GM19372 (cell line): ENCODE data around the gene MYO16.

Experiments used
- ATAC-seq: cut with Tn5 transposase; IDR thresholded peaks from one replicate; pipeline ENCODE4 v1.9.1; 2021; ENCODE audit warnings: mild to moderate bottlenecking, low read depth, moderate library complexity; ENCODE audit not compliant: unreplicated experiment

The MYO16 gene

DNA sequence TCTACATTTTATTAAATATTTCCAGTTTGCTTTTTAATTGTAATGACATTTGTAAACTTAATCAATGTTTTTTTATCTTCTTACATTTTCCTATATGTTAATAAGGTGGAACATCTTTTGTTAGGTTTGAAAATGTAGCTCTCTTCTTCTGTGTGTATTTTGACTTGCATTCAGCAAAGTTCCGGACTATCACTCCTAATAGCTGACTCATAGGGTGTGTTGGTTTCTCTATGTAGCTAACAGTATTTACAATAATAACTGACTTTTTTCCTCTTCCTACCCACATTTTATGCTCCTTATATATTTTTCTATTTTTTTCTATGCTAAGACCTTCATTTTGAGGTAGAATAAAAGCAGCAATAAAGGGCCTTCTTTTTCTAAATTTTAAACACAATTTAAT lies 28.1 kb downstream of the MYO16 start:
- no peak for ATAC-seq

DNA sequence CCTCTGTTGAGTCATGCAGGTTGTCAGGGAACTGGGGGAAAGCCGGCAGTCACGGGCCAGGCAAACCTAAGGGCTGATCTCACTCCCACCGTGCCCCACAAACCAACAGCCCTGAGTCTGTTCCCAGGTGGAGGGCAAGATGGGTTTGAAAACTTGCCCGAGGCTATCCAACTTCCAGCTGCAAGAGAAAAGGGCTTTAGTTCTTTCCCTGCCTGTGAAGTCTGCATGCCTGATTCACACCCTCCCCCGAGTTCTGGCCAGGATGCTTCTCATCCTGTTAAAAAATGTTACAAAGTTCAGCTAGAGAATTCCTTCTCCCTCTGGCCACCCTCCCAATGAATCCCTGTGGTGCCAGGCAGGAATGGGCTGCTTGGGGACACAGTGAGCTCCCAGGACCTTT lies 33.1 kb downstream of the MYO16 start:
- no peak for ATAC-seq

DNA sequence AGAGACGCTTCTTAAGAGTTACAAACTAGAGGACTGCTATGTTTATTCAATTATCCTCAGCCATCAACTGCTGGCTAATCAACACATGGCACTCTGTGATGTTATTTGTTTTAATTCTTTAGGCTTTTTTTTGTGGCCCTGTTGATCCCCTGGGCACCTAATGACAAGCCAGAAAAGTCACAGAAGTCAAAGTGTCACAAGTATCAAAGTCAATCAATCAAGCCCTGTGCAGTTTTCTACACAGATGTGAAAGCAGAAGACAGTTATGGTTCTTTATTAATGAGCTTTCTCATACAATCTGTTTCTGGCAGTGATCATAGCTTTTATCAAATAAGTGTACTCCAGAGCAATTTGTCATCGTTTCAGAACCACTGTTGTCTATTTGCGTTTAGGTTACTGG lies 34.3 kb downstream of the MYO16 start:
- no peak for ATAC-seq

DNA sequence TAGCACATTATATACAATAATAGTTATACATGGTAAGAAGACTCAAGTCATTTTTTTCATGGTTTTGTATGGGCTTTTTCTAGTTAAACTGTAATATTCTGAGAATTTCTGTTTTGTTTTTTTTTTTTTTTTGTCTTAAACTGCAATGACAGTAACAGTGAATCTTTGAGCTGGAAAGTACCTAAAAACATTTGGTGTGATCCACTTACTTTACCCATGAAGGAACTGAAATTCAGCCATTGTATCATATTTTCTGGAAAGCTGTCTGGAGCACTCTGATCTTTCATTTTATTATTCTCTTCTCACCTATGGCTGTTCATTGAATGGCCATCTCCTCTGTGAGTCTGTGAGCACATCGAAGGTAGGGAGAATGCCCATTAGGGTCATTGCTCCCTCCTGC lies 37.8 kb downstream of the MYO16 start:
- ATAC-seq = no peak

DNA sequence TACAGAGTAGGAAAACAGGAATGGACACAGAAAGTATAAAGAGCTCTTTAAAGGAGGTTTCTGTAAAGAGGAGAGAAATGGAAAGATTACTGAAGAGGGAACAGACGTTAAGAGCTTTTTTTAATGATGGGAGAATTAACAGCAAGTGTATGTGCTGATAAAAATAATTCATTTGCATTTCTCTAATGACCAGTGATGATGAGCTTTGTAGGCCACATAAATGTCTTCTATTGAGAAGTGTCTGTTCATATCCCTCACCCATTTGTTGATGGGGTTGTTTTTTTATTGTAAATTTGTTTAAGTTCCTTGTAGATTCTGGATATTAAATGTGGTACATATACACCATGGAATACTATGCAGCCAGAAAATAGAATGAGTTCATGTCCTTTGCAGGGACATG lies 40.0 kb downstream of the MYO16 start:
- no peak for ATAC-seq

DNA sequence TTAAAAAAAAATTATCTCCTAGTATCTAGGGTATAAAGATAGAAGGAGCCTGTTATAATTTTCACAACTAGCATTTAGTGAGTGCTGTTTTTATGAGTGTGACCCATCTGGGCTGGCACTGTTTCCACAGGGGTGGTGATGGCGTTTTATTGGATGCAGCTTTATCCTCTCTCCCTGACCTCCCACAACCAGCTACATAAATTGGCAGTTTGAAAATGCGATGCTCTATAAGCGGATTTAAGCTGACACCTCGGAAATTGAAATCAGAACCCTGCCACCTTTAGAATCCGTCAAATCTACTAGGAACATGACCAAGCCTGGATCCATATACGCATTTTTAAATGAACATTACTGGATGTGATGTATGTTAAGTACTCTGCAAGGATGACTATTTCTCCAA lies 44.9 kb downstream of the MYO16 start:
- no peak for ATAC-seq

DNA sequence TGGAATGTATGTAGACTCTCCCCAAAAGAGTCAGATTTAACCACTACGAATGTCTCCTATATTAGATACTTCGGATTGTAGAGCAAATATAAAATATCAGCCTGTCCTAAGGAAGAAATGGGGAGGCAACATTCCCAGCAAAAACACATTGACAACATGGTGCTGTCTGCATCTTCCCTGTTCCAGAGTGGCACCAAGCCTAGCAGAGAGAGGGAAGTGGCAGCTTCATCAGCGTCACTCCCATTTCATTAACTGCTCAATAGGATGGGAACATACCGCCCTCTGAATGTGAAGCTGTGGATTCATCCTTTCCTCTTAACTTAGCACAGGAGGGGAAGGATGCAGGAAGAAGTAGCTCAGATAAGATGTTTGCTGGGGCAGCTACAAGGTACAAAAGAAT lies 45.4 kb downstream of the MYO16 start:
- ATAC-seq = no peak

DNA sequence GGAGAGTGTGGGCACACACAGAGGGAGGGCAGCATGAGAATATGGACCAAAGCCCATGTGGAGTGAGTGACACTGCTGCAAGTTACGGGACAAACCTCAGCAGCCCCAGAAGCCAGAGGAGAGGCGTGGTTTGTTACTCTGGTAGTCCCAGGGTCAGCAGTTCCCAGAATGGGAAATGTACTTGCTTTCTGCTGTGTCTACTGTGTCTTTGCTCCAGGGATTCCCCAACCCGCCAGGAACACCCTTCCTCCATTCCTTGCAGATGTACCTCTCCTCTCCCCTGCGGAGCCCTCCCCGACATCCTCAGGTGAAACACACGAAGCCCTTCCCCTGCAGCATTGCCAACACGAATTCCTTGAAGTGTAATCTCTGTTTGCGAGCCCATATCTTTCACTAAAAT lies 47.2 kb downstream of the MYO16 start:
- ATAC-seq = no peak

DNA sequence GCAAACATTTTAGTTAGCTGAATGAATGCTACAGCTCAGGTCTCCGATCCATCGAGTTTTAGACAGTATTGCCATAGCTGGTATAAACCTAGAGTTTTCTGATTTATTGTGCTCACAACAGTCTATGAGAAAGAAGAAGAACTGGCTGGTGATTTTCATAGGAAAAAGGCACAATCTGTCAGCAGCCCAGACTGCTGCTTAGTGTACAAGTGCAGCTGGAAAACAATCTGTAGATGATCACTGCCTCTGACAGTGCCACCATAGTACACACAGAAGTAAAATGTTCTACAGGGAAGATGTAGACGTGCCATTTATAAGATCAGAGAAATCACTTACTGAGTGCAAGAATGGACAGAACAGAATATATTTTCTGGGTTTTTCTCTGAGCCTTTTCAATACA lies 48.4 kb downstream of the MYO16 start:
- ATAC-seq = no peak

DNA sequence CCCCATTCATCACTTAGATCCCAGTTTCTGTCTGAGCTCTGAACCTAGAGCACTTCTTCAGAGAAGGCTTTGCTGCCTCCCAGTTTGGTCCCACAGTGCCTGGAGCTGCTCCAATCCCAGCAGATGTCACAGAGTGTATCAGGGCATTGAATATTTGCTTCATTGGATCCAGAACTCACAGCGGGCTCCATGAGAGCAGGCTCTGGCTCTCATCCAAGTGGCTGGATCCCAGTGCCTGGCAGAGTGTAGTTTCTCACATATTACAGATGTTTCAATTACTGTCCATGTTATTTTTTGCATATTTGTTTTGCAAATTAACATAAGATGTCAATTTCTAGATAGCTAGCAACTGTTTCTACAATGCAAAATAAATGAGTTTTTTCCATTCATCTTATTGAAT lies 50.6 kb downstream of the MYO16 start:
- no peak for ATAC-seq

DNA sequence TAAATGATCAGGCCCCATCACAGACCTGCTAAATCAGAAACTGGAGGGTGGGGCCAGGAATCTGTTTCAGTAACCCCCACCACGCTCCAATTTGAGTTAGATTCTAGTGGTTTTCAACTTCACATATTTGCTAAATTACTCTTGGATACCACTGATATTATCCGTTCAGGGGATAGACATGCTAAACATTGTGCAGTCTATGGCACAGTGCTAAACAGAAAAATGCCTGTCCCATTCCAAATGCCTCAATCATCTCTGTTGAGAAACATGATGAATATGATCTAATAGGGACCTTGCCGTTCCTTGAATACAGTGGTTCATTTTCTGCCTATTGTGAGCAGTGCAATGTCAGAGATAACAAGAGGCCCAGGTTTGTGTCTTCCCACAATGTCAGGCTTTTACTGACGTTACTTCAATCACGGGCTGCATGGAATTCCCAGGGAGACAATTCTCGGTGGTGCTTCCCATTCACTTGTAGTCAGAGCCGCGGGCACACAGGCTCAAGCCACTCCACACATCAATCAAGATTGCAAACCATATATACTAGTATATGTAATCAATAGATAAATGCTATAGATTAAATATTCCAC lies 52.7 kb downstream of the MYO16 start:
- no peak for ATAC-seq

DNA sequence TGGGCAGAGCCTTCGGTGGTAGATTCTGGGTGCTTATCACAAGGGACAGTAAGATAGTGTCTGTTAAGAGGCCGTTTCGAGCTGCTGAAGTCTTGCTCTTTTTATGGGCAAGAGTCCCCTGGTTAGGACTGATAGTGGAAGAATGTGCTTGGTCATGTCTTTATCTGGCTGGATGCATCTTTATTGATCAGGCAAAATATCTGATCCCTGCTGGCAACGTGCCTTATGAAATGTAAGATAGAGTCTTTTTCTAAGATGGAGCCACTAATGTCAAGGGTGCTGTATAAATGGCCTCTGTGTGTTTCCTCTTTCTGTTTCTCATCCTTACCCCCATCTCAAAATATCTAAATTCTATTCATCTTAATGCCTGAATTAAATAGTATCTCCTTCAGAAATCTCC lies 53.3 kb downstream of the MYO16 start:
- ATAC-seq = no peak

DNA sequence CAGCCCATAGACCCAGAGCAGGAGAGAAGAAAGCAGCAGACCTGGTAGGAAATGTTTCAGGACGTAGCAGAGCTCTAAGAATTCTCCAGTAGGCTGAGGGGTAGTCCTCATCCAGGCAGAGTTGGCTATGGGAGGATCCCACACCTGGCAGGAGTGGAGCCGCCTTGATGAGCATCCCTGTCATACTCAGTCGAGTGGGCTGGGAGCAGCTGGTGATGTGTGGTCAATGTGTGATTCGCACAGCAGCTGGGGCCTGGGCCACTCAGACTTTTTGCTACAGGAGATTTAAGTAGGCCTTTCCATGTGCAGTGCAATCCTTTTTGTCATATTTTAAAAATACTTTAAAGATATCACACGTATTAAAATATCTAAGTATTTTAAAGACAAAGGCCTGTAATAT lies 56.6 kb downstream of the MYO16 start:
- ATAC-seq = no peak

DNA sequence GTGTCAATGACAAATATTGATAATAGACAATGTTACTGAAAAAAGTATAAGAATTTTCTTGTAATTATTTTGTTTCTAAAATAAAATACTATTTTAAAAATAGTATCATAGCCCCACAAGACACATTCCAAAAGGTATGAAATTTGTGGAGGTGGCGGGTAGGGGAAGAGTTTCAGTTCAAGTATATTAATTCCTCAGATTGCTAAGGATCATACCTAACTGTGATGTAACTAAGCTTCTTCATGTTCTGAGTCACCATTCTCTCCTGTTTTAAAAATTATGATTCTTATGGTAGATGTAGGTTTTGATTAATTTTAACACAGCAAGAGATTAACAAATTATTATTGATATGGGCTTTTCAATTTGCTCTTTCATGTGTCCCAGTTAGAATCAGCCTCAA lies 61.3 kb downstream of the MYO16 start:
- ATAC-seq = no peak

DNA sequence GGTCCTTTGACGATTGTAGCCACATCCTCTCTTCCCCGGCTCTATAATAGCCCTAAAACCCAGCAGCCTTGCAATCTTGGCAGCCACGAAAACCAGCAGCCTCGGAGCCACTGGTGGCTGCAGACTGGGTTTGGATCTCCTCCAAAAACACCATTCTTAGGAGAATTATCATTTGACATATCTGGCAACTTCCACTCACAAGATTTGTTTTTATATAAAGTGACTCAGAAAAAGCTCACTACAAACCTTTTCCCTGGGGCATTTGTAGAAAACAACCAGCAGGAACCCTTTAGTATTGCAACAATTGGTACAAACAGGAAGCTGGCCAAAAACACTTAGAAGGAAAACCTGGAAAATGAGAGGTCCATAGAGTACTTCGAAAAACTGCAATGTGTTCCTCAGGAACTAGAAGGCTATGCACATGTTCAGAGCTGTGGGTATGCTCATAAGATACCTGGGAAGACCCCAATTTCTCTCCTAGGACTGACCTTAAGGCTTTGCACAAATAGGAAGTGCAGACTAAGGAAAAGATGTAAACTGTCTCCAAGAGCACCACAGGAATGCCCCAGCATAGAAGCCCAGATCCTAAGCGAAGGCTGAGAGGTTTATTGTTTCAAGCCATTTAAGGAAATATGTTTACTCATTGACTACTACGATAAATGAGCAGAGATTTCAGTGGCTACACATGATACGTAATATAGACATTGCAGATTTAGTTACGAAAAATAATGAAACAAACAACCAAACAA lies 71.2 kb downstream of the MYO16 start:
- no peak for ATAC-seq

DNA sequence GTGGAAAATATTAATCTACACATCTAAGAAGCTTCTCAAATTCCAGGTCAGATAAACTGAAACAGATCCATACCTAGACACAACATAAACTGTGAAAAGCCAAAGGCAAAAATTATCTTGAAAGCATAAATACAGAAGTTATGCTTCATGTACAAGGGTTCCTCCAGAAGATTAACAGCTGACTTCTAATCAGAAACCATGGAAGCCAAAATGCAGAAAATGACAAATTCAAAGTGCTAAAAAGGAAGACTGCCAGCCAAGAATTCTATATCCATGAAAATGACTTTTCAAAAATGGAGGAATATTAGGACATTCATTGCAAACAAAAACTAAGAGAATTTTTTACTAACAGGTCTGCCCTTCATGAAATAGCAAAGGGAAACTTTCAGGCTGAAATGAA lies 72.8 kb downstream of the MYO16 start:
- ATAC-seq = no peak

DNA sequence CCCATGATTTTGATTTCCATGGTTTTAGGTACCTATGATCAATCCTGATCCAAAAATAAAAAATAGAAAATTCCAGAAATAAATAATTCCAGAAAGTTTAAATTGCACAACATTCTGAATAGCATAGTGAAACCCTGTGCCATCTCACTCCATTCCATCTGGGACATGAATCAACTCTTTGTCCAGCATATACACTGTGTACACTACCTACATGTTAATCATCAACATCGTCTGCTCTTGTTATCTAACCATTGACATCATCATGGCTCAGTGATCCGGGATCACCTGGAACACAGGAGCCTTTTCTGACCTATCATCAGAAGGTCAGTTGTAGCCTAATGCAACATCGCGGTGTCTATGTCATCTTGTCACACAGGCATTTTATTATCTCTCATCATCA lies 75.6 kb downstream of the MYO16 start:
- no peak for ATAC-seq

DNA sequence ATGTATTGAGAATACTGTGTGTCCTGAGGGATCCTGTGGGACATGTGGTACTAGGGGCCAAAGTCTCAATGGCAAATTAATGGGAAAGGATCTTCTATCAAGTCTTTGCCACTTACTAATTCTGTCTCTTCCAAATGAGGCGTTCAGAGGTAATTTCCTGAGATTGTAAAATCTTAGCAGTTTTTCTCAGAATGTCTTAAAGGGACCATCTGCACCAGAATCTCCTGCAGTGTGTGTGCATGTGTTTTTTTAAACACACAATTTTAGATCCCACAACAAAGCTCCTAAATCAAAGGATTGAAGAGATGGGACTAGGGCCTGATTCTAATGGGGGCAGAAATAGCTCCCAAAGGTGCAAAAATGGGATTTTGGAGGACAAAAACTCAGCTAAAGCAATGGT lies 78.2 kb downstream of the MYO16 start:
- ATAC-seq = no peak

DNA sequence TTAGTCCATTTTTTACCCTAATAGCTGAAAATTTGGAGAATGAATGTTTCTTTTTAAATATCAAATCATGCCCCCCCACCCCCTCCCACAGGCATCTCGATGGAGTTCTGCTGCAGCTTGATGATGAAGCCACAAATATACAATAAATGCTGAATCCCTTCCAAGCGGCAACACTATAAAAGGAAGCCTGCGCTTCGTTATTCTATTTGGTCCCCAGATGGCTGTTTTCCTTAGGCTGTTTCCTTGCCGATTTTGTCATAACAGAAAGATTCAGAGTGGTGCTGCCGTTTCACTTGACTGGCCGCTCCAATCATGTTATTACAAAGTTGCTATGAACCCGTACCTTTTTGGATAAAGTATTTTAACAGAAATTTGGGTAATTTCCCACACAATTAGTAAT lies 79.5 kb downstream of the MYO16 start:
- no peak for ATAC-seq

DNA sequence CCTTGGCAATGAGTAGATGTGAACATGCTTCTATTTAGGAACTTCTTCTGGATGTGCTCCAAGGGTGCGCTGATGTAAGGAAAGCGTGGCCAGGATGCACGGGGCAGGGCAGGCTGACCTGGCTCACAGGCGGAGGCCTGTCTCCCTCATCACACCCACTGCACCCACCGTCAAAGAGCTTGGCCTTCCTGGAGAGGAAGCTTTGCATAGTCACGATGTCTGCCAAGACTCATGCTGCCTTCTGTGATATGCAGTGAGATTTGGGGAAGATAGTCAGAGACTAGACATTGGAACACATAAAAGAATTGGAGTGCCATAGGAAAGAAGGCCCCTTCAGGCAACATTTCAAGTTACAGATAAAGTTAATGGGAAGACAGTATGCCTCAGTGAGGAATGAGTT lies 82.0 kb downstream of the MYO16 start:
- no peak for ATAC-seq

DNA sequence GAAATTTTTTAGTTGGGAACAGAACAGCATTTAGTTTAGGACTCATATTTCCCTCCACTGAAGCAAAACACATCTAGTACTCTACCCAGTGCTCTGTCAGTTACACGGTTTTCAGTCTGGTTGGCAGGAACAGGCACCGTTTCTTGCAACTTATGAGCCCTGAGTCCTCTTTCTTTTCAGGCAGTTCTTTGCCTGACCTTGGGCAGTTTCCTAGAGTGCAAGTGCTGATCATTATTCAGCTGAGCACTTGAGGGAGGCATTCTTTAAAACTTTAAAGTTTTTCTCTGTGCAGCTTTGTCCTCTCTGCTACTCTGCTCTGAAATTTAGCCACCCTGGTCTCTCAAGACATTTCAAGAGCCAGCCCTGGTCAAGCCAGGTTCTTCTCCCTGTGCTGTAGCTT lies 96.1 kb downstream of the MYO16 start:
- no peak for ATAC-seq

DNA sequence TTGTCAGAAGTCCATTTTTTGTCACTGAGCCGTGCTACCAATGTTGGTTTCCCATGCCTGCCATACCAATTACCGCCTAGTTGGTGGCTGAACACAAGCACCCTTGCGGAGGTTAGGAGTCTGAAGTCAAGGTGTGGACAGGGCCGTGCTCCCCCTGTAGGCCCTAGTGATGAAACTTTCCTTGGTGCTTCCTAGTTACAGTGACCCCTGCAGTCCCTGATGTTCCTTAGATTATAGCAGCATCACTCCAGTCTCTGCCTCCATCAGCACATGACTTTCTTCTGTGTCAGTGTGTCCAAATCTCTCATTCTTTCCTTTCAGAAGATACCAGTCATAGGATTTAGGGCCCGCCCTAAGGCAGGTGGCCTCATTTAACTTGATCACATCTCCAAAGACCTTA lies 99.0 kb downstream of the MYO16 start:
- no peak for ATAC-seq
